Cardiac muscle cell (in vitro differentiated cells and primary cell): ENCODE measurements around the gene COPB2. TPM values are rescaled to one million over a fixed set of nuclear protein-coding genes. Genes with fewer than 3 reads are reported as not detected.
"Not testable (repeated sequence)": the region's sequence is repeated elsewhere in the genome, so short reads cannot be mapped to it uniquely, and the experiment has no call there.

Experiments used
- DNase-seq, 2 donors: peaks; one replicate each; pipeline versions ENCODE4 v3.0.0 to v3.0.0-alpha.2; 2010 to 2017; ENCODE audit warnings: low read depth in 1 of 2, low spot score in 1 of 2
- H3K27ac ChIP-seq: fragments of 200-600 bp; sonication (generic); 2 replicates; pipeline ENCODE4 v1.5.1; 2016
- H3K27me3 ChIP-seq: fragments of 200-600 bp; sonication (generic); 2 replicates; pipeline ENCODE4 v1.6.0; 2016; ENCODE audit warnings: control low read depth
- H3K36me3 ChIP-seq: fragments of 200-600 bp; sonication (generic); 2 replicates; pipeline ENCODE4 v1.5.1; 2016; ENCODE audit warnings: control low read depth
- H3K4me1 ChIP-seq: fragments of 200-600 bp; sonication (generic); 2 replicates; pipeline ENCODE4 v1.8.1; 2017; ENCODE audit warnings: low read depth, mild to moderate bottlenecking, mixed run types
- H3K4me3 ChIP-seq: fragments of 200-600 bp; sonication (generic); 2 replicates; pipeline ENCODE4 v1.5.1; 2016; ENCODE audit warnings: mild to moderate bottlenecking
- H3K9me3 ChIP-seq: fragments of 200-600 bp; sonication (generic); 2 replicates; pipeline ENCODE4 v1.5.1; 2017; ENCODE audit warnings: low read depth, mild to moderate bottlenecking, control low read depth
- CTCF ChIP-seq: IDR thresholded peaks from 2 replicates; pipeline ENCODE4 v1.5.1; 2012; ENCODE audit warnings: low read depth, mild to moderate bottlenecking, low read length
- polyA plus RNA-seq: library from polyadenylated mRNA; unstranded; fragments of >200 nt; fragmentation: Nextera tagmentation; extraction: Ambion mirVana; gene quantifications from 2 replicates; pipeline ENCODE4 v1.2.1, GENCODE V29; 2016
- total RNA-seq: library from RNA; depleted of rRNA; stranded (reverse); fragments of >200 nt; gene quantifications from 2 replicates; pipeline ENCODE4 v1.2.3, GENCODE V29; 2016

The COPB2 gene
- total and polyA plus RNA-seq, 2 experiments from 2014 or later = 87.3 to 166 TPM

- Histone ChIP-seq H3K27me3 (no peaks in the 10 kb centered on the region), H3K27ac (no peak overlapping the region), H3K36me3 (peaks cover 4% of the 10 kb centered on the region), H3K4me1 (peaks cover 25% of the 10 kb centered on the region), H3K9me3 (no peaks in the 10 kb centered on the region), H3K4me3 (no peak overlapping the region)
- no peak for TF ChIP-seq CTCF
- DNase-seq = no peak
These were observed 28.7 kb upstream of the COPB2 start for GRCh38 chr3:139418144-139418543.

- Histone ChIP-seq H3K4me3 (no peak overlapping the region), H3K36me3 (no peaks in the 10 kb centered on the region), H3K9me3 (no peaks in the 10 kb centered on the region), H3K27ac (no peak overlapping the region), H3K4me1 (peaks cover 13% of the 10 kb centered on the region), H3K27me3 (no peaks in the 10 kb centered on the region)
- no peak for DNase-seq
- no peak for TF ChIP-seq CTCF
These were observed 26.8 kb upstream of the COPB2 start for GRCh38 chr3:139416275-139416674.

GRCh38 chr3:139414608-139415224 is 25.3 kb upstream of the COPB2 start:
- Histone ChIP-seq H3K4me3 (no peak overlapping the region), H3K9me3 (no peaks in the 10 kb centered on the region), H3K36me3 (no peaks in the 10 kb centered on the region), H3K27ac (no peak overlapping the region), H3K27me3 (no peaks in the 10 kb centered on the region), H3K4me1 (no peaks in the 10 kb centered on the region)
- no peak for TF ChIP-seq CTCF
- DNase-seq = no peak

GRCh38 chr3:139412891-139413290 is 23.4 kb upstream of the COPB2 start:
- not testable (repeated sequence) for H3K4me3 ChIP-seq, H3K27ac ChIP-seq, H3K9me3 ChIP-seq, H3K4me1 ChIP-seq, H3K27me3 ChIP-seq, DNase-seq, H3K36me3 ChIP-seq

GRCh38 chr3:139401155-139401554 is 11.7 kb upstream of the COPB2 start:
- H3K4me3 ChIP-seq = not testable (repeated sequence)

GRCh38 chr3:139396707-139397106 is 7.3 kb upstream of the COPB2 start:
- Histone ChIP-seq H3K9me3 (no peaks in the 10 kb centered on the region), H3K4me3 (no peak overlapping the region), H3K27ac (no peak overlapping the region), H3K27me3 (no peaks in the 10 kb centered on the region), H3K36me3 (no peaks in the 10 kb centered on the region), H3K4me1 (peaks cover 18% of the 10 kb centered on the region)
- TF ChIP-seq CTCF = no peak
- DNase-seq = no peak

More at GRCh38 chr3:139401155-139401554, 11.7 kb upstream of the COPB2 start:
- not testable (repeated sequence) for H3K27ac ChIP-seq, H3K36me3 ChIP-seq, H3K9me3 ChIP-seq, H3K4me1 ChIP-seq, DNase-seq, H3K27me3 ChIP-seq

- TF ChIP-seq CTCF = no peak
- peak; percentile 24 to 27 for DNase-seq
- no peaks in the 10 kb centered on the region for H3K9me3 ChIP-seq
- H3K27me3 ChIP-seq = no peaks in the 10 kb centered on the region
- H3K36me3 ChIP-seq = no peaks in the 10 kb centered on the region
- H3K4me3 ChIP-seq = no peak overlapping the region
- H3K27ac ChIP-seq = peak overlapping the region; percentile 79
- peaks cover 27% of the 10 kb centered on the region for H3K4me1 ChIP-seq
These were observed 4.7 kb upstream of the COPB2 start for GRCh38 chr3:139394116-139394515.
